Measurements from ENCODE around the gene ELOVL4. TPM values are rescaled to one million over a fixed set of nuclear protein-coding genes. Genes with fewer than 3 reads are reported as not detected.

The ELOVL4 gene
- polyA plus RNA-seq, 3 donors, result not detected

DNA sequence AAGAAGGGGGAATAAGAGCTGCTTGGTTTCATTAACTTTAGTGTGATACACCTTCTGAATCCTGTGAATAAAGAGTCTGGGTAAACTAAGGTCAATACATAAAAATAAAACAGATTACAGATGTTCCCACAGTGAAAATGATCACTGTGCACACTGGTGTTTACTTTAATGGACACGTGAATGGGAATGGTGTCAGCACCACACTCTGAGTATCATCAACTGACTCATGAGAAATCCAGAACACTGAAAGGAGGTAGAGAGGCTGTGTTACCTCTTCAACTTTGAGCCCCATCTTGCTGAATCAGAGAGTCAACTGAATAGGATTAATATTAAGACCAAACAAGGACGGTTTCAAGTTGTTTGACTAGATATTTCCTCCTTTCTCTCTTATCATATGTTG, 75.0 kb downstream of the ELOVL4 start:
- H3K36me3 ChIP-seq (replicated peaks in 1 of 2; ENCODE audit: control insufficient read depth in 1 of 2, insufficient read depth in 2 of 2, low read length in 2 of 2), result no peaks in the 10 kb centered on the region
- Mint-ChIP-seq H3K27ac (no peak overlapping the region), H3K4me1 (peaks cover 48% of the 10 kb centered on the region), H3K4me3 (no peak overlapping the region), H3K9me3 (peaks cover 0 to 2% (median 0%) of the 10 kb centered on the region in 7 donors), H3K27me3 (ENCODE audit: low read depth in 3 of 3) (peaks cover 0 to 2% (median 0%) of the 10 kb centered on the region in 3 donors), H3K36me3 (no peaks in the 10 kb centered on the region)
- WGBS (ENCODE audit: insufficient coverage), result no CpG with 5 or more reads among the region's 2 CpGs
- TF ChIP-seq, protein P1, sequence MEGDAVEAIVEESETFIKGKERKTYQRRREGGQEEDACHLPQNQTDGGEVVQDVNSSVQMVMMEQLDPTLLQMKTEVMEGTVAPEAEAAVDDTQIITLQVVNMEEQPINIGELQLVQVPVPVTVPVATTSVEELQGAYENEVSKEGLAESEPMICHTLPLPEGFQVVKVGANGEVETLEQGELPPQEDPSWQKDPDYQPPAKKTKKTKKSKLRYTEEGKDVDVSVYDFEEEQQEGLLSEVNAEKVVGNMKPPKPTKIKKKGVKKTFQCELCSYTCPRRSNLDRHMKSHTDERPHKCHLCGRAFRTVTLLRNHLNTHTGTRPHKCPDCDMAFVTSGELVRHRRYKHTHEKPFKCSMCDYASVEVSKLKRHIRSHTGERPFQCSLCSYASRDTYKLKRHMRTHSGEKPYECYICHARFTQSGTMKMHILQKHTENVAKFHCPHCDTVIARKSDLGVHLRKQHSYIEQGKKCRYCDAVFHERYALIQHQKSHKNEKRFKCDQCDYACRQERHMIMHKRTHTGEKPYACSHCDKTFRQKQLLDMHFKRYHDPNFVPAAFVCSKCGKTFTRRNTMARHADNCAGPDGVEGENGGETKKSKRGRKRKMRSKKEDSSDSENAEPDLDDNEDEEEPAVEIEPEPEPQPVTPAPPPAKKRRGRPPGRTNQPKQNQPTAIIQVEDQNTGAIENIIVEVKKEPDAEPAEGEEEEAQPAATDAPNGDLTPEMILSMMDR (IDR thresholded peaks at IDR 0.05), result no peak
- H3K27me3 ChIP-seq (ENCODE audit: control insufficient read depth in 2 of 2, insufficient read depth in 2 of 2, low read length in 2 of 2), result no peaks in the 10 kb centered on the region
- no peak overlapping the region for H3K4me2 ChIP-seq (replicated peaks; ENCODE audit: extremely low read depth, low read length, poor library complexity, severe bottlenecking)
- intact Hi-C loops (cut with micrococcal nuclease), result no loop called here
- H3K9ac ChIP-seq (ENCODE audit: insufficient read depth, low read length, poor library complexity, severe bottlenecking), result no peak overlapping the region
- H4K20me1 ChIP-seq (ENCODE audit: insufficient read depth, low read length), result no peaks in the 10 kb centered on the region
- peaks cover 31 to 42% of the 10 kb centered on the region in 2 donors for H3K4me1 ChIP-seq (ENCODE audit: control insufficient read depth in 1 of 2, insufficient read depth in 2 of 2, low read length in 2 of 2)
- H2AFZ ChIP-seq (ENCODE audit: insufficient read depth, low read depth, low read length, poor library complexity, severe bottlenecking), result no peak overlapping the region
- no peak for DNase-seq
- no peak overlapping the region for H3K27ac ChIP-seq (ENCODE audit: low read depth in 1 of 2, low read length in 2 of 2)
- H3K9me3 ChIP-seq (replicated peaks in 1 of 2; ENCODE audit: control insufficient read depth in 1 of 2, insufficient read depth in 1 of 2, low read length in 2 of 2), result no peaks in the 10 kb centered on the region
- no peak overlapping the region for H3K4me3 ChIP-seq (replicated peaks in 1 of 3; ENCODE audit: low read depth in 2 of 3, low read length in 3 of 3)
- H3K79me2 ChIP-seq (ENCODE audit: insufficient read depth, low read length), result no peaks in the 10 kb centered on the region

DNA sequence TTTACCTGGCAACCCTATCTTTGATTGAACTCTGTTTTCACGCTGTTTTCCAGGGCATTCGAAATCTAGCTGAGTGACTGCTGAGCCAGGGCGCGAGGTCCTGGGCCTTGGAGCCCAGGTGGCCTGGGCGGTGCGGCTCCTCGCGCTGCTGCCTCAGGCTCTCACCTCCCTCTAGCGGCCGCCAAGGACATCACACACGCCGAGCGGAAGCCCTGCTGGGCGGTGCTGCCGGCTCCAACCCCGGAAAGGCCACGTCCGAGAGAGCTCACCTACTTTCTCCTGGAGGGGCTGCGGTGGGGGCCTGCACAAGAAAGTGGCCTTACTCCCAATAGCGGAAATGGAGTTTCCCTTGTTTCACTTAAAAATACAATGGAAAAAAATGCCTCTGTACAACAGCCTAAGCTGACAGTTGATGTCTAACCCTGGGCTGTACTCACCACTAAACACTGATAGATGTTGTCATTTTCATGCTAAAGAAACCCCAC, 77.7 kb downstream of the ELOVL4 start:
- no peaks in the 10 kb centered on the region for H4K20me1 ChIP-seq (ENCODE audit: insufficient read depth, low read length)
- Mint-ChIP-seq H3K27me3 (ENCODE audit: low read depth in 3 of 3) (peaks cover 0 to 6% (median 2%) of the 10 kb centered on the region in 3 donors), H3K27ac (peak overlapping the region in 1 of 7 donors; percentile 33), H3K36me3 (no peaks in the 10 kb centered on the region), H3K4me3 (peak overlapping the region; percentile 56 to 78), H3K4me1 (peaks cover 33% of the 10 kb centered on the region), H3K9me3 (no peaks in the 10 kb centered on the region)
- H3K9ac ChIP-seq (ENCODE audit: insufficient read depth, low read length, poor library complexity, severe bottlenecking), result peak overlapping the region; percentile 39
- WGBS (ENCODE audit: insufficient coverage), result 2% methylated on average over 19 of the region's 20 CpGs
- DNase-seq, result peak; percentile 62 to 73 (median 72)
- no peaks in the 10 kb centered on the region for H3K79me2 ChIP-seq (ENCODE audit: insufficient read depth, low read length)
- no peak overlapping the region for H3K27ac ChIP-seq (ENCODE audit: low read depth in 1 of 2, low read length in 2 of 2)
- TF ChIP-seq, protein P1 (IDR thresholded peaks at IDR 0.05), result peak; percentile 99
- no peaks in the 10 kb centered on the region for H3K9me3 ChIP-seq (replicated peaks in 1 of 2; ENCODE audit: control insufficient read depth in 1 of 2, insufficient read depth in 1 of 2, low read length in 2 of 2)
- intact Hi-C loops (cut with micrococcal nuclease), result loop anchor here in 1 of 2 donors (5.0 kb wide), 1 partner anchor 92 kb away; no protein-coding TSS in a partner anchor
- peak overlapping the region; percentile 72 for H3K4me2 ChIP-seq (replicated peaks; ENCODE audit: extremely low read depth, low read length, poor library complexity, severe bottlenecking)
- peak overlapping the region in 2 of 3 experiments; percentile 18 to 64 for H3K4me3 ChIP-seq (replicated peaks in 1 of 3; ENCODE audit: low read depth in 2 of 3, low read length in 3 of 3)
- H3K4me1 ChIP-seq (ENCODE audit: control insufficient read depth in 1 of 2, insufficient read depth in 2 of 2, low read length in 2 of 2), result peaks cover 21 to 32% of the 10 kb centered on the region in 2 donors
- peak overlapping the region; percentile 76 for H2AFZ ChIP-seq (ENCODE audit: insufficient read depth, low read depth, low read length, poor library complexity, severe bottlenecking)
- H3K36me3 ChIP-seq (replicated peaks in 1 of 2; ENCODE audit: control insufficient read depth in 1 of 2, insufficient read depth in 2 of 2, low read length in 2 of 2), result no peaks in the 10 kb centered on the region
- H3K27me3 ChIP-seq (ENCODE audit: control insufficient read depth in 2 of 2, insufficient read depth in 2 of 2, low read length in 2 of 2), result no peaks in the 10 kb centered on the region
